Measurements from ENCODE around the gene THPO.
A peak's percentile ranks its signal among the peaks of the same experiment; 100 is the strongest.

The THPO gene

GRCh38 chr3:184354121-184354728 is 23.8 kb downstream of the THPO start:
- Histone ChIP-seq H3K79me1 (ENCODE audit: low read length) (no peaks in the 10 kb centered on the region), H2BK120ac (ENCODE audit: insufficient read depth, low read length, poor library complexity) (no peak overlapping the region), H3K23ac (ENCODE audit: low read length) (no peak overlapping the region), H4K8ac (ENCODE audit: low read depth, low read length) (no peak overlapping the region), H2AK5ac (ENCODE audit: low read length) (no peak overlapping the region), H3K4me3 (ENCODE audit: low read depth, low read length) (peak overlapping the region; percentile 33), H3K9me3 (ENCODE audit: insufficient read depth, low read depth, low read length) (peaks cover 2% of the 10 kb centered on the region), H3K79me2 (ENCODE audit: control insufficient read depth, insufficient read depth, low read length, poor library complexity) (no peaks in the 10 kb centered on the region), H4K12ac (ENCODE audit: low read depth, low read length) (no peak overlapping the region), H3K4me2 (ENCODE audit: low read length) (no peak overlapping the region), H3K9ac (ENCODE audit: low read length) (no peak overlapping the region), H4K91ac (ENCODE audit: low read depth, low read length) (no peak overlapping the region), H3K18ac (ENCODE audit: low read length) (no peak overlapping the region), H2BK12ac (ENCODE audit: low read length) (no peak overlapping the region), H3K14ac (ENCODE audit: low read length) (no peak overlapping the region), H3K4me1 (ENCODE audit: control insufficient read depth in 1 of 2, insufficient read depth in 2 of 2, low read length in 2 of 2) (peaks cover 2 to 3% of the 10 kb centered on the region in 2 experiments), H3K4ac (ENCODE audit: low read depth, low read length) (no peak overlapping the region), H3K27ac (ENCODE audit: low read depth, low read length) (no peak overlapping the region), H3K27me3 (ENCODE audit: insufficient read depth, low read length) (no peaks in the 10 kb centered on the region), H2BK5ac (ENCODE audit: low read depth, low read length, poor library complexity) (no peak overlapping the region), H2AFZ (ENCODE audit: insufficient read depth, low read length, poor library complexity) (no peak overlapping the region), H3K36me3 (ENCODE audit: control insufficient read depth in 1 of 2, insufficient read depth in 2 of 2, low read length in 2 of 2) (peaks cover 12 to 14% of the 10 kb centered on the region in 2 experiments)
- WGBS (ENCODE audit: extremely low coverage, insufficient coverage, insufficient read length) = no CpG with 5 or more reads among the region's 18 CpGs
- DNase-seq = peak; percentile 29 to 57

- Histone ChIP-seq H3K27me3 (ENCODE audit: insufficient read depth, low read length) (no peaks in the 10 kb centered on the region), H3K9ac (ENCODE audit: low read length) (no peak overlapping the region), H2AK5ac (ENCODE audit: low read length) (no peak overlapping the region), H3K4ac (ENCODE audit: low read depth, low read length) (no peak overlapping the region), H3K9me3 (ENCODE audit: insufficient read depth, low read depth, low read length) (peaks cover 2% of the 10 kb centered on the region), H3K4me3 (ENCODE audit: low read depth, low read length) (no peak overlapping the region), H4K8ac (ENCODE audit: low read depth, low read length) (no peak overlapping the region), H2BK5ac (ENCODE audit: low read depth, low read length, poor library complexity) (no peak overlapping the region), H3K23ac (ENCODE audit: low read length) (no peak overlapping the region), H3K79me2 (ENCODE audit: control insufficient read depth, insufficient read depth, low read length, poor library complexity) (no peaks in the 10 kb centered on the region), H3K79me1 (ENCODE audit: low read length) (no peaks in the 10 kb centered on the region), H3K36me3 (ENCODE audit: control insufficient read depth in 1 of 2, insufficient read depth in 2 of 2, low read length in 2 of 2) (peaks cover 10 to 14% of the 10 kb centered on the region in 2 experiments), H3K27ac (ENCODE audit: low read depth, low read length) (no peak overlapping the region), H3K4me1 (ENCODE audit: control insufficient read depth in 1 of 2, insufficient read depth in 2 of 2, low read length in 2 of 2) (peaks cover 2 to 3% of the 10 kb centered on the region in 2 experiments), H3K14ac (ENCODE audit: low read length) (no peak overlapping the region), H2AFZ (ENCODE audit: insufficient read depth, low read length, poor library complexity) (no peak overlapping the region), H4K12ac (ENCODE audit: low read depth, low read length) (no peak overlapping the region), H4K91ac (ENCODE audit: low read depth, low read length) (no peak overlapping the region), H2BK12ac (ENCODE audit: low read length) (no peak overlapping the region), H3K4me2 (ENCODE audit: low read length) (no peak overlapping the region), H2BK120ac (ENCODE audit: insufficient read depth, low read length, poor library complexity) (no peak overlapping the region), H3K18ac (ENCODE audit: low read length) (no peak overlapping the region)
- no peak for DNase-seq
- no CpG with 5 or more reads among the region's 11 CpGs for WGBS (ENCODE audit: extremely low coverage, insufficient coverage, insufficient read length)
Observed at GRCh38 chr3:184353546-184353941, 24.5 kb downstream of the THPO start.

- Histone ChIP-seq H3K4me2 (ENCODE audit: low read length) (no peak overlapping the region), H3K27me3 (ENCODE audit: insufficient read depth, low read length) (no peaks in the 10 kb centered on the region), H3K27ac (ENCODE audit: low read depth, low read length) (no peak overlapping the region), H2BK120ac (ENCODE audit: insufficient read depth, low read length, poor library complexity) (no peak overlapping the region), H3K4ac (ENCODE audit: low read depth, low read length) (no peak overlapping the region), H4K91ac (ENCODE audit: low read depth, low read length) (no peak overlapping the region), H3K18ac (ENCODE audit: low read length) (no peak overlapping the region), H3K14ac (ENCODE audit: low read length) (no peak overlapping the region), H3K79me2 (ENCODE audit: control insufficient read depth, insufficient read depth, low read length, poor library complexity) (no peaks in the 10 kb centered on the region), H2AK5ac (ENCODE audit: low read length) (no peak overlapping the region), H4K8ac (ENCODE audit: low read depth, low read length) (no peak overlapping the region), H2BK5ac (ENCODE audit: low read depth, low read length, poor library complexity) (no peak overlapping the region), H3K4me1 (ENCODE audit: control insufficient read depth in 1 of 2, insufficient read depth in 2 of 2, low read length in 2 of 2) (peaks cover 2 to 3% of the 10 kb centered on the region in 2 experiments), H3K36me3 (ENCODE audit: control insufficient read depth in 1 of 2, insufficient read depth in 2 of 2, low read length in 2 of 2) (peaks cover 10 to 14% of the 10 kb centered on the region in 2 experiments), H3K4me3 (ENCODE audit: low read depth, low read length) (no peak overlapping the region), H2AFZ (ENCODE audit: insufficient read depth, low read length, poor library complexity) (no peak overlapping the region), H2BK12ac (ENCODE audit: low read length) (no peak overlapping the region), H4K12ac (ENCODE audit: low read depth, low read length) (no peak overlapping the region), H3K9me3 (ENCODE audit: insufficient read depth, low read depth, low read length) (peaks cover 2% of the 10 kb centered on the region), H3K79me1 (ENCODE audit: low read length) (no peaks in the 10 kb centered on the region), H3K9ac (ENCODE audit: low read length) (no peak overlapping the region), H3K23ac (ENCODE audit: low read length) (no peak overlapping the region)
- no CpG with 5 or more reads among the region's 11 CpGs for WGBS (ENCODE audit: extremely low coverage, insufficient coverage, insufficient read length)
- DNase-seq = no peak
Observed at GRCh38 chr3:184352897-184353545, 25.0 kb downstream of the THPO start.

GRCh38 chr3:184352149-184352785 is 25.7 kb downstream of the THPO start:
- no peaks in the 10 kb centered on the region for H3K27me3 ChIP-seq (ENCODE audit: insufficient read depth, low read length)

More at GRCh38 chr3:184352149-184352785, 25.7 kb downstream of the THPO start:
- Histone ChIP-seq H3K27ac (ENCODE audit: low read depth, low read length) (no peak overlapping the region), H2AK5ac (ENCODE audit: low read length) (no peak overlapping the region), H2BK120ac (ENCODE audit: insufficient read depth, low read length, poor library complexity) (no peak overlapping the region), H3K4ac (ENCODE audit: low read depth, low read length) (no peak overlapping the region), H2AFZ (ENCODE audit: insufficient read depth, low read length, poor library complexity) (no peak overlapping the region), H3K4me3 (ENCODE audit: low read depth, low read length) (no peak overlapping the region), H3K14ac (ENCODE audit: low read length) (no peak overlapping the region), H3K4me2 (ENCODE audit: low read length) (no peak overlapping the region), H3K36me3 (ENCODE audit: control insufficient read depth in 1 of 2, insufficient read depth in 2 of 2, low read length in 2 of 2) (peaks cover 8 to 14% of the 10 kb centered on the region in 2 experiments), H3K4me1 (ENCODE audit: control insufficient read depth in 1 of 2, insufficient read depth in 2 of 2, low read length in 2 of 2) (peaks cover 2 to 3% of the 10 kb centered on the region in 2 experiments), H3K79me1 (ENCODE audit: low read length) (no peaks in the 10 kb centered on the region), H3K18ac (ENCODE audit: low read length) (no peak overlapping the region), H4K8ac (ENCODE audit: low read depth, low read length) (no peak overlapping the region), H3K79me2 (ENCODE audit: control insufficient read depth, insufficient read depth, low read length, poor library complexity) (no peaks in the 10 kb centered on the region), H3K9ac (ENCODE audit: low read length) (no peak overlapping the region), H4K12ac (ENCODE audit: low read depth, low read length) (no peak overlapping the region), H2BK12ac (ENCODE audit: low read length) (no peak overlapping the region), H4K91ac (ENCODE audit: low read depth, low read length) (no peak overlapping the region), H3K9me3 (ENCODE audit: insufficient read depth, low read depth, low read length) (peaks cover 2% of the 10 kb centered on the region), H3K23ac (ENCODE audit: low read length) (no peak overlapping the region), H2BK5ac (ENCODE audit: low read depth, low read length, poor library complexity) (no peak overlapping the region)
- no peak for DNase-seq
- WGBS (ENCODE audit: extremely low coverage, insufficient coverage, insufficient read length) = no CpG with 5 or more reads among the region's 15 CpGs
